Measurements from ENCODE around the gene ADAMTSL4.

The ADAMTSL4 gene

DNA sequence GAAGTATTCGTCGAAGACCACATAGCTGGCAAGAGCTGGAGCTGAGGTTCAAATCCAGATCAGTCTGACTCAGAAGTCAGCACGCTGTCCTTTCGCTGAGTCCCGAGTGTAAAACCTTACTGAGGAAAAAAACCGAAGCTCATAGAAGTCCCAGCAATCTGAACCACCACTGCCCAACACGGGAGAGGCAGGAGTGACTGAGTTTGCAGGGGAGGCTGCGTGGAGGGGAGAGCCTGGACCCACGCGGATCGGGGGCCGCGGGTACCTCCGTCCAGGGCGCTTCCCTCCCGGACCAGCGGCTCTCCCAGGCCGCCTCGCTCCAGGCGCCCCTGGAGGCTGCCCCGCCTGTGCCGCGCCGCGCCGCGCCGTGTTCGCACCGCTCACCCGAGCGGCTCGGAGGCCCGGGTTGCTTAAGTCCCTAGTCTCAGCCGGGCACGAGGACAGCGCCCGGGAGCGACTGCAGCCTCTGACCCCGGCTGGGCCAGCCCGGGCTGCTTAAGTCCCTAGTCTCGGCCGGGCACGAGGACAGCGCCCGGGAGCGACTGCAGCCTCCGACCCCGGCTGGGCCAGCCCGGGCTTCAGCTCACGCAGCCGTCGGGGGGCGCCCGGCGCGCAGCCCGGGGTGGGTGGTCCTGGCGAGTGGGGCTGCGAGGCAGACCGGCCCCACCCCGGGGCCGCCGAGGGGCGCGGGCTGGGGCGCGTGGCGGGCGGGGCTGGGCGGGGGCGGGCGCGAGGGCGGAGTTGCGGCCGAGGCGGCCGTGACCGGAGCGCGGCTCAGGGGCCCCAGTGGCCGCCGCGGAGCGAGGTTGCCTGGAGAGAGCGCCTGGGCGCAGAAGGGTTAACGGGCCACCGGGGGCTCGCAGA is at the start of gene ADAMTSL4:
Gene ADAMTSL4, plus strand, starts transcription at position 777 of the 864 bp plus-strand sequence. CDS start 2,881 bp downstream, outside the sequence.
- peak; percentile 99 for DNase-seq

DNA sequence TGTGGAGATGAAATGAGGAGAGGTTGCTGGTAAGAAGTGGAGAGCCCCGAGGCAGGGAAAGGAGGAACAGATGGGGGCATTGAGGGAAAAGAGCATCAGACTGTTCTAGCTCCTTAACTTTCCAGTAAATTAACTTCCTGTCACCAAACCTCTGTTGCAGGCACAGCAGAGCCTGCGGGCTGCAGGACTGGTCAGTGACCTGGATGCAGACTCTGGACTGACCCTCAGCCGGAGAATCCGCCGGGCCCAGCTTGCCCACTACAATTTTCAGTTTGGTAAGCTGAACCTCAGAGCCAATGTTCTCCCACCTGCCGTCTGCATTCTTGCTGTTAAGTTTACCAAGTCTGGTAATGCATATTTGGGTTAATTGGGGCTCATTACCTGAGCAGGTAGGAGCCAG is 43.8 kb upstream of the ADAMTSL4 start:
- DNase-seq = no peak

- DNase-seq = peak; percentile 94
These were observed 41.0 kb upstream of the ADAMTSL4 start, which contains the start of gene ECM1 for GRCh38 chr1:150507912-150508864. Gene ECM1 (plus strand): TSS chr1:150508109. CDS start chr1:150508210, 101 bp downstream.

DNA sequence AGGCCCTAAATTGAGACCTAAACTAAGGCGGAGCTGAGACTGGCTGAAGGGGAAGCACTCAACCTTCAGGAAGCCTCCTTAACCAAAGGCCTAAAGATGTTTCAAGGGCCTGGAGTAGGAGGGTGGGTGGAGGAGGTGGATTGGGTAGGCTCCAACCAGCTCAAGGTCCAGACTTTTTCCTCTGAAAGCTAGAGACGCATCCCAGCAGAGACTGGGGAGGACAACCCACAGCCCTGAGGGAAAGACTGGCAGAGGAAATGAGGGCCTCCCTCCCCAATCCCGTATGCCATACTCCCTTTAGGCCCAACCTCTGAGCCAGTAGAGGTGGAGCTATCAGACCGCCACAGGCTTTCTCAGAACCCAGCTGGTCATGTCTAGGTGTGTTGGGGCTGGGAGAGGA is 40.2 kb upstream of the ADAMTSL4 start:
- no peak for DNase-seq

DNA sequence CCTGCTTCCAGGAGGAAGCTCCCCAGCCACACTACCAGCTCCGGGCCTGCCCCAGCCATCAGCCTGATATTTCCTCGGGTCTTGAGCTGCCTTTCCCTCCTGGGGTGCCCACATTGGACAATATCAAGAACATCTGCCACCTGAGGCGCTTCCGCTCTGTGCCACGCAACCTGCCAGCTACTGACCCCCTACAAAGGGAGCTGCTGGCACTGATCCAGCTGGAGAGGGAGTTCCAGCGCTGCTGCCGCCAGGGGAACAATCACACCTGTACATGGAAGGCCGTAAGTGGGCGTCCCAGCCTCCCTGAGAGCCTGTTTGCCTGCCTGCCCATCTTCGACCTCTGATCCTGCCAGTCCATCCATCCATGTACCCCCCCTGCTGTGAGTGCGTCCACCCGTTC is 37.7 kb upstream of the ADAMTSL4 start:
- no peak for DNase-seq

- no peak for DNase-seq
These were observed 37.1 kb upstream of the ADAMTSL4 start for GRCh38 chr1:150511985-150512660.

GRCh38 chr1:150512846-150513245 is 36.4 kb upstream of the ADAMTSL4 start:
- DNase-seq = no peak

- DNase-seq = peak; percentile 100
These were observed 35.8 kb upstream of the ADAMTSL4 start for GRCh38 chr1:150513351-150513791.

DNA sequence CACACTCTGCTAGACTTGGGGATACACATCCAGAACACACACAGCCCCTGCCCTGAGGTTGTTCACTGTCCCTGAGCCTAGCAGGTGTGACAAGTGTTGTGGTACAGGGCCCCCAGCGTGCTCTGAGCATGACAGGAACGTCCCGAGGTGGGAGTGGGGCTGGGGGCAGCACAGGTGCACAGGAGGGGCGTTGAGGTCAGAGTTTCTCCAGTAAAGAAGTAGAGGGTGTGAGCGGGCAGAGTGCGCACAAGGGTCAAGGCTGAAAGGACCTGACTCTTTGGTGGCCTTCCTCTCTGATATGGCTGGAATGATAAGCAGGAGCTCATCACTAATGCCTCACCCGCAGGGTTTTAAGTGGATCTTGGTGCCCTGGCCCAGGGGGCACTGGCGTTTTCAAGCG is 34.9 kb upstream of the ADAMTSL4 start:
- no peak for DNase-seq

DNA sequence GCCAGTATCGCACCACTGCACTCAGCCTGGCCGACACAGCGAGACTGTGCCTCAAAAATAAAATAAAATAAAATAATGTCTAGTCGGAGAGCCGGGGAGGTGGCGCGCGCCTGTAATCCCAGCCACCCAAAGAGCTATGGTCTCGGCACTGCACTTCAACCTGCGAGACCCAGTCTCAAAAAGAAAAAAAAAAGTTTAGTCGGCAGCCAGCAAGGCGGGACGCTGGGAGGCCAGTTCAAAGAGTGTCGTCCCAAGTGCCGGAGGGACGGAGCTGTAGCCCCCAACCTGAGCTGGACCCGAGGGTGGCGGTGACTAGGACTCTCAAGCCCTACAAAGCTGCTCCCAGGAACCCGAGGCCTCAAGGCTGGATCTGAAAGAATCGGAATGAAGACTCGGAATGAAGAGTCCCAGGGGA is 34.3 kb upstream of the ADAMTSL4 start:
- no peak for DNase-seq

DNA sequence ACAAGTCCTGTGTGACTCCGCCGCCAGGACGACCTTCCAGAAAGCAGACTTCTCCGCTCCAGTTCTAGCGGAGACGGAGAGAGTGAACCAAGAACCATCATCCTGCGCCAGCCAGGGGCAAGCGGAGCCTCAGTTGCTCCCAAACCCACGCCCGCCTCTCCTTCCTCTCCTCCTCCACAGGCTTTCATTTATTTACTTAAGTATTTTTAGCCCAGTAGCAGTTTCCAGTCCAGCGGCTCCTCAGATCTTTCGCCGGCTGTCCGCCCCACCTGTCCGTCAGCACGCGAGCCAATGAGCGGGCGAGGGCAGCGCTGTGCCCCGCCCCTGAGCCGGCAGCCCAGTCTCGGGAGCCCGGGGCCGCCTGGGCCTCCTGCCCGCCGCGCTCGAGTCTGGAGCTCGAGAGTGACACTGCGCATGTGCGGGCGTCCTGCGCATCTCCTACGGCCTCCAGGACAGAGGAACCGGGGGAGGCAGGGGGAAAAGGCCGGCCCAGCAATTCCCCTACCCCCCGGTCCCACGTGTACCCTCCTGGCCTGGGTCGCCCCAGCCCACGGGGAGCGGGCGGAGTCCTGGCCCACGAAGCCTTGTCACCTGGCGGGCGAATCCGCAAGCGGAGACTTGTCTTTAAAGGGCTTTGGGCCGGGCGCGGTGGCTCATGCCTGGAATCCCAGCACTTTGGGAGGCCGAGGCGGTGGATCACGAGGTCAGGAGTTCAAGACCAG is 33.7 kb upstream of the ADAMTSL4 start, which contains the start of gene FALEC:
Gene FALEC, plus strand, starts transcription at position 425 of the 722 bp plus-strand sequence.
- peak; percentile 100 for DNase-seq

- DNase-seq = peak; percentile 99
These were observed 33.1 kb upstream of the ADAMTSL4 start for GRCh38 chr1:150516050-150516591.

DNA sequence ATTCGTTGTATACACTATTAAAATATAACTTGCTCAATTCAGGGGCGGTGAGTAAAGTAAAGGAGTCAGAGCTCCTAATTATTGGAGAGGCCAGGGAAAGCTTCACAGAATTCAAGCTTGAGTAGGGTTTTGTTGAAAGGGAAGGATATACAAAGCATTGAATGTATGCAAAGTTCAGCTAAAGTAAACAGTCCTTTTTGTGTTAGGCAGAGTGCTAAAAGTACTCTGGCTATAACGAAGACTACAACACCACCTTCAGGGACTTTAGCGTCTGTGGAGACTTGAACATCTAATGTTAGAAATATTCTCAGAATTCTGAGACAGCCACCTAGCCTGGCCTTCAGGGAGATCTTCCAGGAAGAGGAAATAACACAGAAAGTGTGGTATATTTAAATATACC is 32.6 kb upstream of the ADAMTSL4 start:
- DNase-seq = peak; percentile 99

GRCh38 chr1:150521196-150521968 is 27.8 kb upstream of the ADAMTSL4 start:
- DNase-seq = no peak

GRCh38 chr1:150525348-150525747 is 23.9 kb upstream of the ADAMTSL4 start:
- no peak for DNase-seq

- no peak for DNase-seq
These were observed 21.0 kb upstream of the ADAMTSL4 start for GRCh38 chr1:150528196-150528595.

- DNase-seq = no peak
These were observed 20.2 kb upstream of the ADAMTSL4 start for GRCh38 chr1:150529017-150529416.

DNA sequence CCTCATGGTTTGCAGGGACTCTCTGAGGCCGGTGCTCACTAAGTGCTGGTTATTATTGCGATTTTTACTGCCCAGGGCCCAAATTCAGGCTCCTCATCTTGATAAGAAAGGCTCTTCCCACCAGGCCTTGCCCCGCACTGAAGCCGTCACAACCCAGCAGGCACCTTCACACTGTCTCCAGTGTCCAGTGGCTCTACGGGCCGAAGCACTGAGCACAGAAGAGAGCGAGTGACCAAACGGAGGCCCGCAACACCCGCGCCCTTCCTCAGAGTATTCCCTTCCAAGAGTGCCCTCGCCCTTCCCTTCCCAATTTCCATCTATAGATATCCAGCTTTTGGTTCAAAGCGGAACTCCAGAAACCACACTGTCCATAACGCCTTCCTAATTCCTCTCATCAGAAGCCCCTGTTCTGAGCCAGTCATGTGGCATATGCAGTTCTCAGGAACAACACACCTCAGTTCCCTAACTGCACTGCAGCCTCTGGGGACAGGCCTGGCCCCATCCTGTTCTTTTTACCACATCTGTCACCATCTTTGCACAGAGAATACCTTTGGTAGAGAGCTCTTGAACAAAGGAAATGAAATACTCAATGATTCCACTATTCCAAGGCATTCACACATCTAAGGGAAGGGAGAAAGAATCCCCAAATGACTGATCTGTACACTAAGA is 18.6 kb upstream of the ADAMTSL4 start:
- DNase-seq = no peak

DNA sequence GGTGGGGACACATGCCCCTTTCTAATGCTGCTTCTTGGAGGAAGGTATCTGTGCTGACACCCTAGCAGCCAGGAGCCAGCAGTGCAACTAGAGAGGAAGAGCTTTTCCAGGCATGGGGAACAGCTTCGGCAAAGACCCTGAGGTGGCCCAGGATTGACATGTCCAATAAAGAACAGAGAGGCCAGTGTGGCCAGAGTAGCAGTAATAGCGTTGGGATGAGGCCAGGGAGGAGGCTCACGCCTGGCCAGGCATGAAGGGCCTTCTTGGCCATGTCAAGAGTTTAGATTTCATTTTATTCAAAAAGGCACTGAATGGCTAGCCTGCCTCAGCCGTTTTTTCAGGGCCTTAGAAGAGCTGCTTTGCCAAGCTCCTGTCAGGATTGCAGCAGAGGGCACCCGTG is 16.3 kb upstream of the ADAMTSL4 start:
- DNase-seq = no peak

GRCh38 chr1:150534002-150534401 is 15.2 kb upstream of the ADAMTSL4 start:
- no peak for DNase-seq
